Vagina (tissue), 2 donors: ENCODE data around the gene SRPRA.

Experiments
- CTCF ChIP-seq, 3 experiments: fragments of 450-650 bp in 2 of 3; fragments of 200-600 bp in 1 of 3; sonication (generic) in 1 of 3; IDR thresholded peaks; one replicate each; pipeline ENCODE4 v1.5.1; 2017 to 2019; ENCODE audit warnings: antibody characterized with exemption in 3 of 3, mild to moderate bottlenecking in 2 of 3, moderate library complexity in 2 of 3
- POLR2A ChIP-seq, 2 donors: fragments of 450-650 bp; IDR thresholded peaks; one replicate each; pipeline ENCODE4 v1.6.1; 2017; ENCODE audit warnings: antibody characterized with exemption in 2 of 2, mild to moderate bottlenecking in 2 of 2, moderate library complexity in 2 of 2
- POLR2AphosphoS5 ChIP-seq, 2 donors: sonication (generic); formaldehyde crosslinking; IDR thresholded peaks; one replicate each; pipeline ENCODE4 v1.9.0; 2017; ENCODE audit warnings: antibody characterized with exemption in 2 of 2, mild to moderate bottlenecking in 2 of 2, low read depth in 1 of 2; ENCODE audit not compliant: insufficient read depth in 1 of 2

GRCh38 chr11:126317756-126318573 is 49.3 kb upstream of the SRPRA start:
- TF ChIP-seq CTCF (IDR thresholded peaks at IDR 0.05) = no peak
- peak; percentile 7 to 82 for TF ChIP-seq POLR2AphosphoS5 (IDR thresholded peaks at IDR 0.05; ENCODE audit: insufficient read depth in 1 of 2, low read depth in 1 of 2)
- no peak for TF ChIP-seq POLR2A (IDR thresholded peaks at IDR 0.05)
